SK-N-SH (cell line): ENCODE results near the gene ZNF75A. TPM values are rescaled to one million over a fixed set of nuclear protein-coding genes. Genes with fewer than 3 reads are reported as not detected.

ENCODE experiments used
- CTCF ChIA-PET: fragments of 300-600, 350-600 bp; formaldehyde crosslinking; extraction: SDS; loops from one replicate; lab custom pipeline; 2021; lab: Yijun Ruan, JAX
- POLR2A ChIA-PET: fragments of 350-600 bp; sonication (Branson Sonifier 250); formaldehyde crosslinking; extraction: SDS; loops from one replicate; lab custom pipeline; 2020; ENCODE audit warnings: antibody characterized with exemption, inconsistent platforms; lab: Yijun Ruan, JAX
- DNase-seq: peaks from one replicate; pipeline ENCODE4 v3.0.0; 2012
- H2AFZ ChIP-seq: fragments of 200-600 bp; sonication (generic); 2 replicates; pipeline ENCODE4 v1.8.1; 2016; ENCODE audit warnings: antibody characterized with exemption, mild to moderate bottlenecking, low read depth
- H3F3A ChIP-seq: fragments of 200-600 bp; sonication (generic); replicated peaks from 2 replicates; pipeline ENCODE3; 2016; ENCODE audit warnings: antibody characterized with exemption, mild to moderate bottlenecking; ENCODE audit not compliant: insufficient read depth
- H3K27ac ChIP-seq, 2 experiments: fragments of 200-500 bp in 1 of 2; fragments of 200-600 bp in 1 of 2; sonication (Bioruptor generic) in 1 of 2; sonication (generic), shearing (Covaris generic) in 1 of 2; 2 replicates each; pipeline versions ENCODE4 v1.5.1 to v1.6.1; 2014 to 2016; ENCODE audit warnings: low read depth in 2 of 2, inconsistent platforms in 1 of 2, low read length in 1 of 2, mild to moderate bottlenecking in 1 of 2, mixed read lengths in 1 of 2
- H3K27me3 ChIP-seq: fragments of 200-600 bp; sonication (generic), shearing (Covaris generic); 2 replicates; pipeline ENCODE4 v1.6.1; 2016; ENCODE audit warnings: mixed run types; ENCODE audit not compliant: insufficient read depth
- H3K36me3 ChIP-seq, 2 experiments: fragments of 200-500 bp in 1 of 2; fragments of 200-600 bp in 1 of 2; sonication (Bioruptor generic) in 1 of 2; sonication (generic) in 1 of 2; replicated peaks in 1 of 2; 2 replicates each; pipeline versions ENCODE3 to v1.5.1; 2014 to 2016; ENCODE audit warnings: low read length in 1 of 2, mild to moderate bottlenecking in 1 of 2; ENCODE audit not compliant: insufficient read depth in 2 of 2, control insufficient read depth in 1 of 2
- H3K4me1 ChIP-seq, 2 experiments: fragments of 200-500 bp in 1 of 2; fragments of 200-600 bp in 1 of 2; sonication (Bioruptor generic) in 1 of 2; sonication (generic), shearing (Covaris generic) in 1 of 2; 2 replicates each; pipeline versions ENCODE4 v1.5.1 to v1.6.1; 2014 to 2016; ENCODE audit warnings: low read depth in 1 of 2, low read length in 1 of 2, mixed run types in 1 of 2; ENCODE audit not compliant: insufficient read depth in 2 of 2, control insufficient read depth in 1 of 2
- H3K4me2 ChIP-seq: fragments of 200-600 bp; sonication (generic), shearing (Covaris generic); 2 replicates; pipeline ENCODE4 v1.6.1; 2017; ENCODE audit warnings: mixed run types
- H3K4me3 ChIP-seq, 2 experiments: fragments of 200-500 bp in 1 of 2; fragments of 200-600 bp in 1 of 2; sonication (Bioruptor generic) in 1 of 2; sonication (generic), shearing (Covaris generic) in 1 of 2; 2 replicates each; pipeline versions ENCODE4 v1.5.1 to v1.8.1; 2014 to 2016; ENCODE audit warnings: low read depth in 2 of 2, inconsistent platforms in 1 of 2, low read length in 1 of 2, mild to moderate bottlenecking in 1 of 2, mixed read lengths in 1 of 2, moderate library complexity in 1 of 2
- H3K79me2 ChIP-seq: fragments of 200-600 bp; sonication (generic); 2 replicates; pipeline ENCODE4 v1.8.1; 2017; ENCODE audit warnings: mild to moderate bottlenecking; ENCODE audit not compliant: insufficient read depth
- H3K9ac ChIP-seq: fragments of 200-600 bp; sonication (generic); 2 replicates; pipeline ENCODE4 v1.6.1; 2017; ENCODE audit warnings: mixed run types
- H3K9me2 ChIP-seq: fragments of 200-600 bp; sonication (generic); 2 replicates; pipeline ENCODE4 v1.6.1; 2017; ENCODE audit warnings: mixed run types
- H3K9me3 ChIP-seq: fragments of 200-600 bp; sonication (generic); 2 replicates; pipeline ENCODE4 v1.6.1; 2017; ENCODE audit warnings: mixed run types, mild to moderate bottlenecking, moderate library complexity
- H4K20me1 ChIP-seq: fragments of 200-600 bp; sonication (generic); 2 replicates; pipeline ENCODE4 v1.6.1; 2017; ENCODE audit warnings: mild to moderate bottlenecking, mixed run types; ENCODE audit not compliant: insufficient read depth
- CTCF ChIP-seq: fragments of 200-600 bp; sonication (generic); IDR thresholded peaks from 2 replicates; pipeline ENCODE4 v1.6.1; 2017; ENCODE audit warnings: antibody characterized with exemption, mild to moderate bottlenecking, moderate library complexity
- FOXJ3 ChIP-seq: sonication (generic); formaldehyde crosslinking; IDR thresholded peaks from 2 replicates; pipeline ENCODE4 v1.5.1; 2020; ENCODE audit warnings: mild to moderate bottlenecking, missing genetic modification reagents
- FOXM1 ChIP-seq: IDR thresholded peaks from 2 replicates; pipeline ENCODE4 v1.4.0; 2012; ENCODE audit warnings: low read depth, mild to moderate bottlenecking
- MEF2A ChIP-seq: IDR thresholded peaks from 2 replicates; pipeline ENCODE4 v1.4.0; 2012; ENCODE audit warnings: low read depth, borderline replicate concordance
- MXI1 ChIP-seq: IDR thresholded peaks from 2 replicates; pipeline ENCODE4 v1.6.1; 2012; ENCODE audit warnings: mild to moderate bottlenecking, low read depth, low read length, improper control_type of control experiment
- POLR2AphosphoS5 ChIP-seq: IDR thresholded peaks from 2 replicates; pipeline ENCODE4 v1.6.1; 2012; ENCODE audit warnings: low read depth, low read length
- RAD21 ChIP-seq: IDR thresholded peaks from 2 replicates; pipeline ENCODE4 v1.6.1; 2012; ENCODE audit warnings: mild to moderate bottlenecking, low read length
- RCOR1 ChIP-seq: fragments of 150-350 bp; IDR thresholded peaks from 2 replicates; pipeline ENCODE4 v1.6.1; 2017; ENCODE audit warnings: antibody characterized with exemption, low read length
- SMC3 ChIP-seq: IDR thresholded peaks from 2 replicates; pipeline ENCODE4 v1.6.1; 2012; ENCODE audit warnings: low read depth, low read length, improper control_type of control experiment
- TAF1 ChIP-seq: IDR thresholded peaks from 2 replicates; pipeline ENCODE4 v1.6.1; 2012; ENCODE audit warnings: low read depth, mild to moderate bottlenecking, low read length, moderate library complexity, borderline replicate concordance
- TCF12 ChIP-seq: IDR thresholded peaks from 2 replicates; pipeline ENCODE4 v1.4.0; 2012
- TEAD4 ChIP-seq: IDR thresholded peaks from 2 replicates; pipeline ENCODE4 v1.4.0; 2012; ENCODE audit warnings: mild to moderate bottlenecking, borderline replicate concordance; ENCODE audit not compliant: insufficient read depth
- WGBS: methylation state at CpG from one replicate; pipeline ENCODE4 v1.1.6; 2017; ENCODE audit warnings: low lambda C conversion rate; 5-methylcytosine and 5-hydroxymethylcytosine counted together
- polyA plus RNA-seq, 3 experiments: library from polyadenylated mRNA; depleted of rRNA; stranded (reverse); fragments of >200 nt; gene quantifications; 2 replicates each; pipeline ENCODE4 v1.2.3, GENCODE V29; 2012

ZNF75A gene
- polyA plus RNA-seq, 1 of the 3 experiments (the other 2 are of a cell fraction): 7.2 TPM

- no peaks in the 10 kb centered on the region for H3K27me3 ChIP-seq
- WGBS: 77% methylated on average over 3 of the region's 3 CpGs
- no peaks in the 10 kb centered on the region for H4K20me1 ChIP-seq
- H3K4me1 ChIP-seq: no peaks in the 10 kb centered on the region
- H3K4me2 ChIP-seq: no peak overlapping the region
- H3K27ac ChIP-seq: no peak overlapping the region
- ChIA-PET CTCF (no interaction called here), POLR2A (no interaction called here)
- DNase-seq: no peak
- peaks cover 21% of the 10 kb centered on the region for H3K9me3 ChIP-seq
- no peaks in the 10 kb centered on the region for H3K9me2 ChIP-seq
- TF ChIP-seq POLR2AphosphoS5: no peak
- TF ChIP-seq TCF12: peak; percentile 18; the same call in 1 of the 2 replicates
- no peaks in the 10 kb centered on the region for H3F3A ChIP-seq
- no peak overlapping the region for H3K9ac ChIP-seq
- H3K36me3 ChIP-seq: peaks cover 21 to 30% of the 10 kb centered on the region in 2 experiments
- no peak overlapping the region; a peak in 1 of 4 replicates for H3K4me3 ChIP-seq
- H2AFZ ChIP-seq: no peak overlapping the region
- no peaks in the 10 kb centered on the region for H3K79me2 ChIP-seq
Observed at GRCh38 chr16:3317315-3317999, 12.2 kb downstream of the ZNF75A start.

GRCh38 chr16:3321816-3322215 lies 16.5 kb downstream of the ZNF75A start:
- Histone ChIP-seq H3K27me3 (no peaks in the 10 kb centered on the region), H3F3A (no peaks in the 10 kb centered on the region), H3K9ac (no peak overlapping the region), H2AFZ (no peak overlapping the region), H3K9me3 (peaks cover 11% of the 10 kb centered on the region; the same call in 1 of the 2 replicates), H3K4me2 (no peak overlapping the region), H3K36me3 (peaks cover 9 to 15% of the 10 kb centered on the region in 2 experiments), H3K9me2 (no peaks in the 10 kb centered on the region), H3K4me3 (no peak overlapping the region), H4K20me1 (no peaks in the 10 kb centered on the region), H3K79me2 (no peaks in the 10 kb centered on the region), H3K4me1 (no peaks in the 10 kb centered on the region), H3K27ac (no peak overlapping the region)
- TF ChIP-seq FOXM1 (no peak), CTCF (no peak), MEF2A (no peak), MXI1 (no peak), RAD21 (no peak)
- no peak for DNase-seq
- ChIA-PET CTCF (interaction anchor here (1.0 kb wide), 1 partner anchor 9 kb away, joined by 3 read pairs; no protein-coding TSS in a partner anchor), POLR2A (no interaction called here)
- WGBS: 20% methylated on average over 2 of the region's 2 CpGs

GRCh38 chr16:3327514-3327913 lies 22.2 kb downstream of the ZNF75A start:
- H3K4me1 ChIP-seq: no peaks in the 10 kb centered on the region
- H3F3A ChIP-seq: no peaks in the 10 kb centered on the region
- no peak overlapping the region for H3K9ac ChIP-seq
- no peak overlapping the region for H3K27ac ChIP-seq
- H3K9me3 ChIP-seq: no peaks in the 10 kb centered on the region
- CTCF ChIA-PET: no interaction called here
- H4K20me1 ChIP-seq: no peaks in the 10 kb centered on the region
- H3K79me2 ChIP-seq: no peaks in the 10 kb centered on the region
- H3K4me2 ChIP-seq: no peak overlapping the region
- H3K4me3 ChIP-seq: no peak overlapping the region
- H3K9me2 ChIP-seq: no peaks in the 10 kb centered on the region
- POLR2A ChIA-PET: no interaction called here
- 2% methylated on average over 4 of the region's 4 CpGs for WGBS
- no peak overlapping the region for H2AFZ ChIP-seq
- TF ChIP-seq TAF1 (no peak), TEAD4 (no peak), RCOR1 (no peak), POLR2AphosphoS5 (no peak), RAD21 (no peak), SMC3 (no peak), FOXJ3 (CRISPR knock-in tag) (no peak)
- TF ChIP-seq, all 33 proteins: peak for 0
- Histone ChIP-seq H3K36me3 (no peaks in the 10 kb centered on the region), H3K27me3 (no peaks in the 10 kb centered on the region; the same call in 1 of the 2 replicates)
- no peak for DNase-seq
